Superior temporal gyrus (tissue), 1 donor: ENCODE results near the gene FUNDC1.

Source experiments
- DNase-seq: peaks from one replicate; pipeline ENCODE4 v3.0.0-alpha.2; 2016; ENCODE audit errors: extremely low spot score

The FUNDC1 gene

GRCh38 chrX:44480591-44480990 is 62.1 kb downstream of the FUNDC1 start:
- DNase-seq, result no peak

GRCh38 chrX:44474410-44474809 is 68.2 kb downstream of the FUNDC1 start:
- no peak for DNase-seq
